HG03442 (cell line): ENCODE results near the gene VIPAS39.
A peak's percentile ranks its signal among the peaks of the same experiment; 100 is the strongest.

Experiments used
- ATAC-seq: cut with Tn5 transposase; IDR thresholded peaks from one replicate; pipeline ENCODE4 v1.9.1; 2021; ENCODE audit warnings: mild to moderate bottlenecking, moderate library complexity; ENCODE audit not compliant: unreplicated experiment

VIPAS39 gene

GRCh38 chr14:77407158-77407557 is 50.2 kb downstream of the VIPAS39 start:
- no peak for ATAC-seq

- ATAC-seq: no peak
Observed at GRCh38 chr14:77406718-77407117, 50.7 kb downstream of the VIPAS39 start.

GRCh38 chr14:77406086-77406485 is 51.3 kb downstream of the VIPAS39 start:
- no peak for ATAC-seq

- no peak for ATAC-seq
Observed at GRCh38 chr14:77403768-77404167, 53.6 kb downstream of the VIPAS39 start.

GRCh38 chr14:77400216-77400615 is 57.2 kb downstream of the VIPAS39 start:
- ATAC-seq: no peak

GRCh38 chr14:77390188-77390587 is 67.2 kb downstream of the VIPAS39 start:
- no peak for ATAC-seq

GRCh38 chr14:77378701-77379100 is 78.7 kb downstream of the VIPAS39 start:
- no peak for ATAC-seq

GRCh38 chr14:77377502-77377844 is 79.9 kb downstream of the VIPAS39 start:
- ATAC-seq: peak; percentile 0

- ATAC-seq: peak; percentile 85
Observed at GRCh38 chr14:77376771-77377501, 80.5 kb downstream of the VIPAS39 start, which contains the start of the genes SAMD15 and TMED8. Gene SAMD15 (plus strand): TSS chr14:77377379. CDS start chr14:77377419, 40 bp downstream. Gene TMED8 (minus strand): TSS chr14:77377094. CDS start chr14:77377053, 41 bp downstream.
